Osteoblast (primary cell): Measurements from ENCODE around the gene KCNQ5. TPM values are rescaled to one million over a fixed set of nuclear protein-coding genes. Genes with fewer than 3 reads are reported as not detected.

Source experiments
- DNase-seq: peaks from one replicate; pipeline ENCODE4 v3.0.0; 2011; ENCODE audit warnings: low spot score, mixed read lengths; ENCODE audit not compliant: insufficient read length; ENCODE audit errors: missing footprints
- H2AFZ ChIP-seq: 2 replicates; pipeline ENCODE4 v1.6.0; 2011; ENCODE audit warnings: mild to moderate bottlenecking, low read length
- H3K27ac ChIP-seq: 2 replicates; pipeline ENCODE4 v1.5.1; 2011; ENCODE audit warnings: mild to moderate bottlenecking, low read depth, low read length, moderate library complexity
- H3K27me3 ChIP-seq: 2 replicates; pipeline ENCODE4 v1.6.0; 2012; ENCODE audit warnings: mild to moderate bottlenecking, control low read depth, inconsistent platforms, low read length, moderate library complexity; ENCODE audit not compliant: insufficient read depth
- H3K36me3 ChIP-seq: 2 replicates; pipeline ENCODE4 v1.5.1; 2011; ENCODE audit warnings: mild to moderate bottlenecking, low read length, control low read depth, moderate library complexity; ENCODE audit not compliant: insufficient read depth
- H3K4me1 ChIP-seq: 2 replicates; pipeline ENCODE4 v1.5.1; 2011; ENCODE audit warnings: mild to moderate bottlenecking, low read length, control low read depth, moderate library complexity; ENCODE audit not compliant: insufficient read depth
- H3K4me2 ChIP-seq: 2 replicates; pipeline ENCODE4 v1.6.0; 2011; ENCODE audit warnings: mild to moderate bottlenecking, low read length; ENCODE audit not compliant: insufficient read depth
- H3K4me3 ChIP-seq: fragments of 200-600 bp; sonication (generic); 3 replicates; pipeline ENCODE4 v1.5.1; 2012; ENCODE audit warnings: mild to moderate bottlenecking, low read length, inconsistent platforms; ENCODE audit not compliant: insufficient read depth
- H3K79me2 ChIP-seq: 2 replicates; pipeline ENCODE4 v1.6.0; 2012; ENCODE audit warnings: mild to moderate bottlenecking, low read length, control low read depth, inconsistent platforms; ENCODE audit not compliant: insufficient read depth
- H3K9me3 ChIP-seq: 2 replicates; pipeline ENCODE4 v1.5.1; 2011; ENCODE audit warnings: low read depth, low read length, control low read depth
- H4K20me1 ChIP-seq: 2 replicates; pipeline ENCODE4 v1.6.0; 2012; ENCODE audit warnings: mild to moderate bottlenecking, low read length, control low read depth; ENCODE audit not compliant: insufficient read depth
- total RNA-seq: library from RNA; depleted of rRNA; stranded (reverse); fragments of >200 nt; gene quantifications from 2 replicates; pipeline ENCODE4 v1.2.3, GENCODE V29; 2012
- TF ChIP-seq, protein P1 (sequence below): IDR thresholded peaks from 2 replicates; pipeline ENCODE4 v1.5.1; 2011; ENCODE audit warnings: mild to moderate bottlenecking, low read depth, low read length, moderate library complexity; ENCODE audit errors: extremely low read depth

KCNQ5 gene
- total RNA-seq, 1 donor = 4.0 TPM

DNA sequence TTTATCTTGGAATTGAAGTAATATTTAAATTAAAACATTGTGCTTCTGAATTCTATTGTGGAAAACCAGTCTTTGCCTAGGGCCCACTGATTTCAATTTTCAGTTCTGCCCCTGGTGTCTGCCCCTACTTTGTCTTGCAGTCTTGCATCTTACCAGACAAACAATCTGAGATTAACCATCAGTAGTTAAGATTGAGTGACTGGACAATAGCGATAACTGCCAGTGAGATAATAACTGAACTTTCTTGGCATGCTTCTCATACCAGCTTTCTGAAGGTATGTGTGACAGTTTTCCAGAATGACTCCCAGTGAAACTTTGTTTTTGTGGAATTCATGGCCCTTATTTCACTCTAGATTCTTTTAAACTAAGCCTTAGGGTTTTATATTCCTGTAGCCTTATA lies 53.5 kb downstream of the KCNQ5 start:
- no peak for DNase-seq
- Histone ChIP-seq H3K79me2 (no peaks in the 10 kb centered on the region), H3K9me3 (no peaks in the 10 kb centered on the region), H3K4me2 (peak overlapping the region; percentile 30), H3K4me1 (peaks cover 7% of the 10 kb centered on the region), H3K36me3 (no peaks in the 10 kb centered on the region), H2AFZ (peak overlapping the region; percentile 21), H3K27ac (no peak overlapping the region), H4K20me1 (no peaks in the 10 kb centered on the region), H3K27me3 (no peaks in the 10 kb centered on the region), H3K4me3 (no peak overlapping the region)
- TF ChIP-seq, protein P1, sequence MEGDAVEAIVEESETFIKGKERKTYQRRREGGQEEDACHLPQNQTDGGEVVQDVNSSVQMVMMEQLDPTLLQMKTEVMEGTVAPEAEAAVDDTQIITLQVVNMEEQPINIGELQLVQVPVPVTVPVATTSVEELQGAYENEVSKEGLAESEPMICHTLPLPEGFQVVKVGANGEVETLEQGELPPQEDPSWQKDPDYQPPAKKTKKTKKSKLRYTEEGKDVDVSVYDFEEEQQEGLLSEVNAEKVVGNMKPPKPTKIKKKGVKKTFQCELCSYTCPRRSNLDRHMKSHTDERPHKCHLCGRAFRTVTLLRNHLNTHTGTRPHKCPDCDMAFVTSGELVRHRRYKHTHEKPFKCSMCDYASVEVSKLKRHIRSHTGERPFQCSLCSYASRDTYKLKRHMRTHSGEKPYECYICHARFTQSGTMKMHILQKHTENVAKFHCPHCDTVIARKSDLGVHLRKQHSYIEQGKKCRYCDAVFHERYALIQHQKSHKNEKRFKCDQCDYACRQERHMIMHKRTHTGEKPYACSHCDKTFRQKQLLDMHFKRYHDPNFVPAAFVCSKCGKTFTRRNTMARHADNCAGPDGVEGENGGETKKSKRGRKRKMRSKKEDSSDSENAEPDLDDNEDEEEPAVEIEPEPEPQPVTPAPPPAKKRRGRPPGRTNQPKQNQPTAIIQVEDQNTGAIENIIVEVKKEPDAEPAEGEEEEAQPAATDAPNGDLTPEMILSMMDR = no peak

DNA sequence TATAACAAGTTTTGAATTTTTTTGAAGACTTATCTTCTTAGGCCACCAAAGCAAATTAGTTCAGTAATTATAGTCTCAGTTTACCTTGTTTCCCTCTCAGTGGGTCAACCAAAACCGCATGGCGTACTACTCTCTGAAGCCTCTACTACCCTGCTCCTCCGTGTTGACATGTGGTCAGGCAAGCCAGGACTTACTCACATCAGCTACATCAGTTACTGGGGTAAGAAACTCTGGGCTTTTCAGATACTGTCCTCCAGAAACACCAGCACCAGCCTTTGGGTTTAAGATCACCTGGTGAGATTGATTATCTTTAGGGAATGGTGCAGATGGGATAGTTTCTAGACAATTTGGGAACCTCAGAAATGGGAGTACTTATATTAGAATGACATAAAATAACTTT lies 55.1 kb downstream of the KCNQ5 start:
- Histone ChIP-seq H3K4me2 (no peak overlapping the region), H3K36me3 (no peaks in the 10 kb centered on the region), H3K9me3 (no peaks in the 10 kb centered on the region), H3K27me3 (no peaks in the 10 kb centered on the region), H3K4me3 (no peak overlapping the region), H3K27ac (no peak overlapping the region), H2AFZ (peak overlapping the region; percentile 6), H3K4me1 (peaks cover 7% of the 10 kb centered on the region), H3K79me2 (no peaks in the 10 kb centered on the region), H4K20me1 (no peaks in the 10 kb centered on the region)
- DNase-seq = no peak
- TF ChIP-seq, protein P1 = no peak

DNA sequence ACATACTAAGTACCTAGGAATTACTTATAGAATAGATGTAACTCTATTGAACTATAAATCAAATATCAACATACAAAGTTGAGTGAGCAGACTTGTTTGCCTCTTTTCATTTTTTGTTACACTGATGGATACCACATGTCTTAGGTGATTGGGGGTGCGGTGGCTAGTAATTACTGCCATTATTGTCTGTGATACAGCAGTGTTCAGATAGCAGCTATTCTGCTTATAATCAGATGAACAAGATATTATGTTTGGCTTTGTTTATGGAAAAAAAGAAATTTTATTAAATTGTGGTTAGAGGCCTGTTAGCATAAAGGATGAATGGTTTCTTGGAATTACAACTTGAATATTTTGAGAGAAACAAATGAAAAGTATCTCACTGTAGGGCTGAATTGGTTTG lies 55.9 kb downstream of the KCNQ5 start:
- no peaks in the 10 kb centered on the region for H3K36me3 ChIP-seq
- DNase-seq = no peak
- no peaks in the 10 kb centered on the region for H3K79me2 ChIP-seq
- no peaks in the 10 kb centered on the region for H4K20me1 ChIP-seq
- TF ChIP-seq, protein P1 = no peak
- no peaks in the 10 kb centered on the region for H3K9me3 ChIP-seq
- peaks cover 7% of the 10 kb centered on the region for H3K4me1 ChIP-seq
- H3K27me3 ChIP-seq = no peaks in the 10 kb centered on the region
- H2AFZ ChIP-seq = no peak overlapping the region
- no peak overlapping the region for H3K4me2 ChIP-seq
- no peak overlapping the region for H3K4me3 ChIP-seq
- no peak overlapping the region for H3K27ac ChIP-seq

DNA sequence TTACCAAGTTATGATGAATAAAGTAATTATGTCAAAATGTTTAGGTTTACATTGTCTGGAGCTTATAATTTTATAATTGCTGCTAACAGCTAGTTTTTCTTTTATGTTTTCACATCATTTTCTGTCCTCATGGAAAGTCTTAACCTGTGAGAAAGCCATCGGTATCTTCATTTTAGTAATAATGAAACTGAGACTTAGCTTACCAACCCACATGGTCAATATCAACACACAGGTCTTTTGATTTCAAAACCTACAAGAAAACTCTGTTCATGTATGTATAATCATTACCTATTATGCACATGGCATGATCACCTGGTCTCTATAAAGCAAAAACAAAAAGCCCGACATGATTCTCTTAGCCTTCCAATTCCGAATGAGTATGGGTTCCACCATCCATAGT lies 61.9 kb downstream of the KCNQ5 start:
- Histone ChIP-seq H3K36me3 (no peaks in the 10 kb centered on the region), H3K27me3 (no peaks in the 10 kb centered on the region), H3K4me3 (no peak overlapping the region), H3K4me2 (no peak overlapping the region), H3K9me3 (no peaks in the 10 kb centered on the region), H4K20me1 (no peaks in the 10 kb centered on the region), H3K4me1 (no peaks in the 10 kb centered on the region), H2AFZ (no peak overlapping the region), H3K79me2 (no peaks in the 10 kb centered on the region), H3K27ac (no peak overlapping the region)
- TF ChIP-seq, protein P1 = no peak
- DNase-seq = peak; percentile 10
